Measurements from ENCODE around the gene NELFCD. TPM values are rescaled to one million over a fixed set of nuclear protein-coding genes. Genes with fewer than 3 reads are reported as not detected.

Gene NELFCD
- total RNA-seq, 2 donors from 2014 or later: 47.1 to 64.4 TPM

- Histone ChIP-seq H3K4me3 (peak overlapping the region; percentile 89), H3K9me3 (no peaks in the 10 kb centered on the region), H3K36me3 (no peaks in the 10 kb centered on the region), H3K27ac (peak overlapping the region; percentile 81), H3K9ac (ENCODE audit: low read depth in 2 of 2, low read length in 2 of 2) (peak overlapping the region; percentile 80 to 95), H3K27me3 (no peaks in the 10 kb centered on the region), H3K4me1 (peaks cover 14% of the 10 kb centered on the region)
- intact Hi-C loops (cut with DNase I): no loop called here
- no peak for DNase-seq
- no peak for TF ChIP-seq CTCF (IDR thresholded peaks at IDR 0.05)
Measured at GRCh38 chr20:59005523-59006166, 24.6 kb downstream of the NELFCD start.

- peak overlapping the region; percentile 80 to 95 for H3K9ac ChIP-seq (ENCODE audit: low read depth in 2 of 2, low read length in 2 of 2)
- intact Hi-C loops (cut with DNase I): no loop called here
- H3K27me3 ChIP-seq: no peaks in the 10 kb centered on the region
- peak overlapping the region; percentile 81 for H3K27ac ChIP-seq
- peak; percentile 58 for DNase-seq
- TF ChIP-seq CTCF (IDR thresholded peaks at IDR 0.05): no peak
- H3K9me3 ChIP-seq: no peaks in the 10 kb centered on the region
- peaks cover 14% of the 10 kb centered on the region for H3K4me1 ChIP-seq
- H3K36me3 ChIP-seq: no peaks in the 10 kb centered on the region
- H3K4me3 ChIP-seq: peak overlapping the region; percentile 89
Measured at GRCh38 chr20:59006167-59006863, 25.3 kb downstream of the NELFCD start.

- H3K4me1 ChIP-seq: peaks cover 14% of the 10 kb centered on the region
- intact Hi-C loops (cut with DNase I): no loop called here
Measured at GRCh38 chr20:59006864-59007664, 26.0 kb downstream of the NELFCD start, which contains the start of gene CTSZ. Gene CTSZ (minus strand): TSS chr20:59007254. CDS start chr20:59007128, 126 bp downstream.

GRCh38 chr20:59007665-59008511 lies 26.8 kb downstream of the NELFCD start:
- DNase-seq: peak; percentile 45
- intact Hi-C loops (cut with DNase I): no loop called here
- TF ChIP-seq CTCF (IDR thresholded peaks at IDR 0.05): no peak
- Histone ChIP-seq H3K9me3 (no peaks in the 10 kb centered on the region), H3K27ac (peak overlapping the region; percentile 81), H3K27me3 (no peaks in the 10 kb centered on the region), H3K4me3 (peak overlapping the region; percentile 89), H3K4me1 (peaks cover 14% of the 10 kb centered on the region), H3K36me3 (no peaks in the 10 kb centered on the region), H3K9ac (ENCODE audit: low read depth in 2 of 2, low read length in 2 of 2) (peak overlapping the region; percentile 68 to 80)

More at GRCh38 chr20:59006864-59007664, 26.0 kb downstream of the NELFCD start, which contains the start of gene CTSZ:
- peak within 1 kb of the TSS; percentile 80 to 95 for H3K9ac ChIP-seq (ENCODE audit: low read depth in 2 of 2, low read length in 2 of 2)
- no peaks in the 10 kb centered on the region for H3K27me3 ChIP-seq
- DNase-seq: peak; percentile 85
- no peak for TF ChIP-seq CTCF (IDR thresholded peaks at IDR 0.05)
- H3K27ac ChIP-seq: peak within 1 kb of the TSS; percentile 81
- H3K36me3 ChIP-seq: no peaks in the 10 kb centered on the region
- peak within 1 kb of the TSS; percentile 89 for H3K4me3 ChIP-seq
- H3K9me3 ChIP-seq: no peaks in the 10 kb centered on the region

Data from colonic mucosa (tissue), 4 donors.